SU-DHL-6 (cell line): ENCODE measurements around the gene HGD.

Experiments used
- EZH2phosphoT487 ChIP-seq: fragments of 200-600 bp; sonication (generic), shearing (Covaris generic); conservative IDR thresholded peaks from 2 replicates; pipeline ENCODE4 v1.6.1; 2018; ENCODE audit warnings: mild to moderate bottlenecking, antibody characterized with exemption, low read length, moderate library complexity, mixed read lengths
- TF ChIP-seq, protein P1 (sequence below): fragments of 200-600 bp; sonication (generic); IDR thresholded peaks from one replicate; pipeline ENCODE4 v1.5.1; 2017; ENCODE audit warnings: antibody characterized with exemption, mild to moderate bottlenecking, low read length, moderate library complexity; ENCODE audit not compliant: insufficient read depth, poor library complexity, severe bottlenecking

DNA sequence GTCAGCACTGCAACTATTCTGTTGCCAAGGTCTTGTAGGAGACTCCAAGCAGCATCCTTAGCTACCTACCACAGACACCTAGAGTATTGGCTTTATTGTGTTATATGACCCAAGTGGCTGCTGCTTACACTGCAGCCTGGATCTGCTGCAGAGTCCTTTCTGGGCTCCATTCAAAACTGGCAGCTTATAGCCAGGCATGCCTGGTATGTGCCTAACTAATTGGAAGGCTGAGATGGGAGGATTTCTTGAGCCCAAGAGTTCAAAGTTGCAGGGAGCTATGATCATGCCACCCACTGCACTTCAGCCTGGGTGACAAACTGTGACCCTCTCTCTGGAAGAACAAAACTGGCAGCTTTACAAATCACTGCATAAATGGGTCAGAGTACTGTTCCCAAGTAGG lies 77.3 kb downstream of the HGD start:
- TF ChIP-seq, protein P1, sequence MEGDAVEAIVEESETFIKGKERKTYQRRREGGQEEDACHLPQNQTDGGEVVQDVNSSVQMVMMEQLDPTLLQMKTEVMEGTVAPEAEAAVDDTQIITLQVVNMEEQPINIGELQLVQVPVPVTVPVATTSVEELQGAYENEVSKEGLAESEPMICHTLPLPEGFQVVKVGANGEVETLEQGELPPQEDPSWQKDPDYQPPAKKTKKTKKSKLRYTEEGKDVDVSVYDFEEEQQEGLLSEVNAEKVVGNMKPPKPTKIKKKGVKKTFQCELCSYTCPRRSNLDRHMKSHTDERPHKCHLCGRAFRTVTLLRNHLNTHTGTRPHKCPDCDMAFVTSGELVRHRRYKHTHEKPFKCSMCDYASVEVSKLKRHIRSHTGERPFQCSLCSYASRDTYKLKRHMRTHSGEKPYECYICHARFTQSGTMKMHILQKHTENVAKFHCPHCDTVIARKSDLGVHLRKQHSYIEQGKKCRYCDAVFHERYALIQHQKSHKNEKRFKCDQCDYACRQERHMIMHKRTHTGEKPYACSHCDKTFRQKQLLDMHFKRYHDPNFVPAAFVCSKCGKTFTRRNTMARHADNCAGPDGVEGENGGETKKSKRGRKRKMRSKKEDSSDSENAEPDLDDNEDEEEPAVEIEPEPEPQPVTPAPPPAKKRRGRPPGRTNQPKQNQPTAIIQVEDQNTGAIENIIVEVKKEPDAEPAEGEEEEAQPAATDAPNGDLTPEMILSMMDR = no peak
- no peak for TF ChIP-seq EZH2phosphoT487
